DMS 273 treated with DMSO at 0.1 percent for 48 hours (cell line): Measurements from ENCODE around the gene COPG1.

Experiments used
- DNase-seq: peaks from one replicate; lab custom pipeline; 2025; lab: John Stamatoyannopoulos, UW

The COPG1 gene

GRCh38 chr3:129280183-129280582 lies 30.8 kb downstream of the COPG1 start:
- DNase-seq = no peak

- no peak for DNase-seq
Observed at GRCh38 chr3:129281726-129282125, 32.3 kb downstream of the COPG1 start.

- DNase-seq = no peak
Observed at GRCh38 chr3:129282727-129283327, 33.4 kb downstream of the COPG1 start.

- no peak for DNase-seq
Observed at GRCh38 chr3:129286081-129286480, 36.7 kb downstream of the COPG1 start.

GRCh38 chr3:129288446-129288845 lies 39.0 kb downstream of the COPG1 start:
- DNase-seq = no peak

GRCh38 chr3:129289201-129289921 lies 40.0 kb downstream of the COPG1 start:
- DNase-seq = no peak

- DNase-seq = no peak
Observed at GRCh38 chr3:129291236-129291886, 42.0 kb downstream of the COPG1 start.

- no peak for DNase-seq
Observed at GRCh38 chr3:129295286-129295685, 45.9 kb downstream of the COPG1 start.

- DNase-seq = no peak
Observed at GRCh38 chr3:129304146-129304961, 54.9 kb downstream of the COPG1 start.

GRCh38 chr3:129304962-129305222 lies 55.5 kb downstream of the COPG1 start:
- DNase-seq = no peak

- DNase-seq = no peak
Observed at GRCh38 chr3:129305592-129306091, 56.2 kb downstream of the COPG1 start.

- no peak for DNase-seq
Observed at GRCh38 chr3:129308636-129309035, 59.2 kb downstream of the COPG1 start.

GRCh38 chr3:129310111-129311011 lies 61.0 kb downstream of the COPG1 start:
- DNase-seq = no peak

GRCh38 chr3:129311054-129311902 lies 61.9 kb downstream of the COPG1 start:
- DNase-seq = no peak

- DNase-seq = no peak
Observed at GRCh38 chr3:129312021-129312639, 62.7 kb downstream of the COPG1 start.

- DNase-seq = no peak
Observed at GRCh38 chr3:129312671-129313414, 63.4 kb downstream of the COPG1 start.

GRCh38 chr3:129313415-129313664 lies 63.9 kb downstream of the COPG1 start:
- DNase-seq = no peak

- no peak for DNase-seq
Observed at GRCh38 chr3:129313665-129314385, 64.4 kb downstream of the COPG1 start.
